ENCODE measurements around the gene PIAS1. TPM values are rescaled to one million over a fixed set of nuclear protein-coding genes. Genes with fewer than 3 reads are reported as not detected.
"Not testable (repeated sequence)": the region's sequence is repeated elsewhere in the genome, so short reads cannot be mapped to it uniquely, and the experiment has no call there.

Gene PIAS1
- 10 to 100 TPM; 41.7 to 53.3 TPM for total RNA-seq

GRCh38 chr15:68053701-68054627 is at the start of gene PIAS1:
Gene PIAS1, plus strand, starts transcription at chr15:68054315. Its CDS starts 12 bp downstream, at chr15:68054327.
- Mint-ChIP-seq H3K36me3 (ENCODE audit: low read depth) (peaks cover 21% of the 10 kb centered on the region), H3K9me3 (peaks cover 5% of the 10 kb centered on the region), H3K27ac (peak within 1 kb of the TSS; percentile 95), H3K27me3 (peaks cover 10% of the 10 kb centered on the region), H3K4me3 (peak within 1 kb of the TSS; percentile 93), H3K4me1 (peaks cover 39% of the 10 kb centered on the region)
- peak; percentile 95 for DNase-seq
- ChIA-PET CTCF (interaction anchor here (0.6 kb wide), 1 partner anchor 115 kb away, joined by 4 read pairs; no protein-coding TSS in a partner anchor), POLR2A (no interaction called here)

GRCh38 chr15:68007642-68008041 is 46.5 kb upstream of the PIAS1 start:
- DNase-seq; H3K4me3 Mint-ChIP-seq; POLR2A ChIA-PET; H3K36me3 Mint-ChIP-seq (ENCODE audit: low read depth); H3K27ac Mint-ChIP-seq; H3K4me1 Mint-ChIP-seq; CTCF ChIA-PET; H3K27me3 Mint-ChIP-seq: not testable (repeated sequence)
- H3K9me3 Mint-ChIP-seq = peaks cover 15% of the 10 kb centered on the region

GRCh38 chr15:68010361-68011153 is 43.6 kb upstream of the PIAS1 start:
- peaks cover 5% of the 10 kb centered on the region for H3K27me3 Mint-ChIP-seq
- peaks cover 15% of the 10 kb centered on the region for H3K9me3 Mint-ChIP-seq
- no peak for DNase-seq
- H3K27ac Mint-ChIP-seq = no peak overlapping the region
- H3K4me3 Mint-ChIP-seq = no peak overlapping the region
- H3K36me3 Mint-ChIP-seq (ENCODE audit: low read depth) = no peaks in the 10 kb centered on the region
- ChIA-PET CTCF (interaction anchor here (0.9 kb wide), 1 partner anchor 12 kb away, joined by 3 read pairs; no protein-coding TSS in a partner anchor), POLR2A (no interaction called here)
- no peaks in the 10 kb centered on the region for H3K4me1 Mint-ChIP-seq

DNA sequence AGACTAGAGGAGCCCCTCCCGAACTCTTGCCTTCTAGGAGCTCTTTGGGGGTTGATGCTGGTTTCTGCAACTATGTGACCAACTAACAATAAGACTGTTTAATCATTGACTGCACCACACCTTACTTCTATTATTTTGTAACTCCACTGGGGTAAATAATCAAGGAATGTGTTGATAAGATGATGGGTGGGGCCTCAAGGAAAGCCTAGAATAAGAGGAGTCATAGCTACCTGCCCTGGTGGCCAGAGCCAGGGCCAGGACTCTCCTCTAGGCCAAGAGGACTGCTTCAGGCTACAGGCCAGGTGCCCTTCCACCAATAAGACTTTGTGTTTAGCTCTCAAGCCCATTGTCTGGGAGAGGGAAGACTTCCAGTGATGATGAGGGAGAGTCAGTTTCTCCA is 41.2 kb upstream of the PIAS1 start:
- Mint-ChIP-seq H3K4me1 (no peaks in the 10 kb centered on the region), H3K27ac (no peak overlapping the region), H3K27me3 (peaks cover 5% of the 10 kb centered on the region), H3K9me3 (peaks cover 4% of the 10 kb centered on the region), H3K36me3 (ENCODE audit: low read depth) (no peaks in the 10 kb centered on the region), H3K4me3 (no peak overlapping the region)
- POLR2A ChIA-PET = no interaction called here
- DNase-seq = no peak
- CTCF ChIA-PET = interaction anchor here (0.7 kb wide), 1 partner anchor 17 kb away, joined by 3 read pairs; no protein-coding TSS in a partner anchor

- peaks cover 2% of the 10 kb centered on the region for H3K4me1 Mint-ChIP-seq
- no peaks in the 10 kb centered on the region for H3K9me3 Mint-ChIP-seq
- no peak overlapping the region for H3K4me3 Mint-ChIP-seq
- no peaks in the 10 kb centered on the region for H3K36me3 Mint-ChIP-seq (ENCODE audit: low read depth)
- CTCF ChIA-PET = no interaction called here
- no peak for DNase-seq
- POLR2A ChIA-PET = no interaction called here
- peaks cover 3% of the 10 kb centered on the region for H3K27me3 Mint-ChIP-seq
- H3K27ac Mint-ChIP-seq = no peak overlapping the region
Measured at GRCh38 chr15:68014219-68014618, 39.9 kb upstream of the PIAS1 start.

- Mint-ChIP-seq H3K27me3 (peaks cover 3% of the 10 kb centered on the region), H3K4me3 (no peak overlapping the region), H3K27ac (no peak overlapping the region), H3K9me3 (no peaks in the 10 kb centered on the region), H3K36me3 (ENCODE audit: low read depth) (no peaks in the 10 kb centered on the region), H3K4me1 (peaks cover 2% of the 10 kb centered on the region)
- CTCF ChIA-PET = no interaction called here
- POLR2A ChIA-PET = no interaction called here
- no peak for DNase-seq
Measured at GRCh38 chr15:68015244-68015643, 38.9 kb upstream of the PIAS1 start.

DNA sequence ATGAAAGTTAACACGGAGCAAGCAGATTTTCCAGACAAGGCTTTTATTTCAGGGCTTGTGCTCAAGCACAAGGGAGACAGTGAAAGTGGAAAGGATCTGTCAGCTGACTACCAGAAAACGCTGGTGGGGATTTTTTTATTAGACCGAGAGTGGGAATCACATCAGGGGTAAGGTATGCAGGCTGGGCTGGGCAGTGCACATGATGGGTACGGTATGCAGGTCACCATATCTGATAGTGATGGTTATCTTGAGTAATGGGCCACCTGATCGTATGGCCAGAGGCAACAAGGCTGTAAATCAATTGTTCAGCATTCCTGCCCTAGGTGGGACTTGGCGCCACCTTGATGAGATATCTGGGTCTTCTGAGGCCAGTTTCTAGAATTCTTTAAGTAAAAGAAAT is 36.9 kb upstream of the PIAS1 start:
- ChIA-PET CTCF (no interaction called here), POLR2A (no interaction called here)
- Mint-ChIP-seq H3K4me3 (no peak overlapping the region), H3K27me3 (peaks cover 3% of the 10 kb centered on the region), H3K27ac (no peak overlapping the region), H3K36me3 (ENCODE audit: low read depth) (no peaks in the 10 kb centered on the region), H3K4me1 (peaks cover 2% of the 10 kb centered on the region), H3K9me3 (no peaks in the 10 kb centered on the region)
- DNase-seq = no peak

DNA sequence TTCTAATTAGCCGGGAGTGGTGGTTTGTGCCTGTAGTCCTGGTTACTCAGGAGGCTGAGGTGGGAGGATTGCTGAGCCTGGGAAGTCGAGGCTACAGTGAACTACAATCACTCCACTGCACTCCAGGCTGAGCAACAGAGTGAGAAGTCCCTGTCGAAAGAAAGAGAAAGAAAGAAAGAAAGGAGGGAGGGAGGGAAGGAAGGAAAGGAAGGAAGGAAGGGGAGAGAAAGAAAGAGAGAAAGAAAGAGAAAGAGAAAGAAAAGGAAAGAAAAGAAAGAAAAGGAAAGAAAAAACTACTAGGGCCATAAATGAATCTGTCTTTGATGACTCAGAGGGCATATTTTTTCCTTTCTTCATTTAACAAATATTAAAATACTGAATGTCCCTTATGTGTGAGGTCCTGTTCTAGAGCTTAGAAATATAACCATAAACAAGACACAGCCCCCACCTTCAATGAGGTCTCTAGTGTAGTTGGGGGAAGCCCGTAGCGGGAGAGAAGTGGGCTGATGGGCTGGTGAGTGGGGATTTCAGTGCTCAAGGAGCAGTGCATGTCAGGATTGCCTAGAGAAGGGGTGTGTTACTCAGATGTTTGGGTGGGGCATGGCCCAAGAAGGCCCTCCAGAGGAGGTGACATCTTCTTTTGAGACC is 35.2 kb upstream of the PIAS1 start:
- no peak for DNase-seq
- no peak overlapping the region for H3K4me3 Mint-ChIP-seq
- no peaks in the 10 kb centered on the region for H3K9me3 Mint-ChIP-seq
- POLR2A ChIA-PET = no interaction called here
- CTCF ChIA-PET = no interaction called here
- no peaks in the 10 kb centered on the region for H3K27me3 Mint-ChIP-seq
- H3K36me3 Mint-ChIP-seq (ENCODE audit: low read depth) = no peaks in the 10 kb centered on the region
- H3K27ac Mint-ChIP-seq = no peak overlapping the region
- peaks cover 2% of the 10 kb centered on the region for H3K4me1 Mint-ChIP-seq

- POLR2A ChIA-PET = no interaction called here
- no peak overlapping the region for H3K4me3 Mint-ChIP-seq
Measured at GRCh38 chr15:68019814-68020525, 34.1 kb upstream of the PIAS1 start.

DNA sequence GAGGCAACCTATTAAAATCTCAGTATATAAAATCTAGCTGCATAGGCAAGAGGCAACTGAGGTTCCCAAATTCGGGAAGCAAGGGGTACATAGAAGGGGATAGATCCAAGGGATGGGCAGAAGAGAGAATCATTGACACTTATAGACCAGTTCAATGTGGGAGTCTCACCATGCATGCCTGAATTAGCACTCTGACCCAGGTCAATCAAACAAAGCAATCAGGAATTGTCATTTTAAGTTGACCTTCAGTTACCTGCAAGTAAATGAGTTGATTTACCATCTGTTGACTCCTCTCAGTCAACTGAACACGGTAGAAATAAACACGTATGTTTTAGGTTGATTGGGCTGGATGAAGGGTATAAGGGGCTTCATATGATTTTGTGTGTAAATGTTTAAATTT is 33.4 kb upstream of the PIAS1 start:
- H3K4me1 Mint-ChIP-seq = peaks cover 2% of the 10 kb centered on the region
- DNase-seq = no peak
- H3K27ac Mint-ChIP-seq = no peak overlapping the region
- H3K4me3 Mint-ChIP-seq = no peak overlapping the region
- no peaks in the 10 kb centered on the region for H3K27me3 Mint-ChIP-seq
- H3K36me3 Mint-ChIP-seq (ENCODE audit: low read depth) = no peaks in the 10 kb centered on the region
- ChIA-PET CTCF (interaction anchor here (1.2 kb wide), 1 partner anchor 15 kb away, joined by 3 read pairs; no protein-coding TSS in a partner anchor), POLR2A (no interaction called here)
- no peaks in the 10 kb centered on the region for H3K9me3 Mint-ChIP-seq

More at GRCh38 chr15:68019814-68020525, 34.1 kb upstream of the PIAS1 start:
- DNase-seq = no peak
- no peaks in the 10 kb centered on the region for H3K9me3 Mint-ChIP-seq
- CTCF ChIA-PET = interaction anchor here (1.2 kb wide), 1 partner anchor 14 kb away, joined by 3 read pairs; no protein-coding TSS in a partner anchor
- H3K27me3 Mint-ChIP-seq = no peaks in the 10 kb centered on the region
- peaks cover 2% of the 10 kb centered on the region for H3K4me1 Mint-ChIP-seq
- H3K27ac Mint-ChIP-seq = no peak overlapping the region
- H3K36me3 Mint-ChIP-seq (ENCODE audit: low read depth) = no peaks in the 10 kb centered on the region

- no peaks in the 10 kb centered on the region for H3K9me3 Mint-ChIP-seq
- H3K4me3 Mint-ChIP-seq = no peak overlapping the region
- ChIA-PET CTCF (no interaction called here), POLR2A (no interaction called here)
- H3K27ac Mint-ChIP-seq = no peak overlapping the region
- peaks cover 2% of the 10 kb centered on the region for H3K4me1 Mint-ChIP-seq
- no peaks in the 10 kb centered on the region for H3K36me3 Mint-ChIP-seq (ENCODE audit: low read depth)
- H3K27me3 Mint-ChIP-seq = no peaks in the 10 kb centered on the region
- no peak for DNase-seq
Measured at GRCh38 chr15:68022061-68022460, 32.1 kb upstream of the PIAS1 start.

DNA sequence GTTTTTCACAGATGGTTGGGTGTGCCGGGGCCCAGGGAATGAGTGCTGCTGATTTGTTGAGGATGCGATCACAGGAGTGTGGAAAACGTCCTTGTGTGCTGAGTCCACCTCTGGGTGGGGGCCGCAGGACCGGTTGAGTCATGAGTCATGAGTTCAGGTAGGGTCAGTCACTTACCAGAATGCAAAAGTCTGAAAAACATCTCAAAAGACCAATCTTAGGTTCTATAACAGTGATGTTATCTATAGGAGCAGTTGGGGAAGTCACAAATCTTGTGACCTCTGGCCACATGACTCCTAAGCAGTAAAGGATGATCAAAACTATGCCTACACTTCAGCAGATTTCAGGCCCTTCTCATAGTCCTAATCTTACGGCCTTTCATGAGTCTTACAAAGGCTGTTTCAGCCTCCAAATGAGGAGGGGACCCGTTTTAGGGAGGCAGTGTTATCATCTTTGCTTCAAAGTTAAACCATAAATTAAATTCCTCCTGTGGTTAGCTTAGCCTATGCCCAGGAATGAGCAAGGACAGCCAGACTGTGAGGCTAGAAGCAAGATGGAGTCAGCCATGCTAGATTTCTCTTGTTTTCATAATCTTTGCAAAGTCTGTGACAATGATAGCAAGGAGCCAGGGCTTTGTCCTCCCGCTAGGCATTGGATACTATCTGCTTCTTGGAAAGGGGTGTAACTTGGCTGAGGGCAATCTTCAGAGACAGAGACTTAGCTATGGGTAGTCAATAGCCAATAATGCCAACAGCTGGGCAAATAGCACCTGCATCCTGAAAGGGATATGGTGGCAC is 30.6 kb upstream of the PIAS1 start:
- POLR2A ChIA-PET = no interaction called here
- Mint-ChIP-seq H3K36me3 (ENCODE audit: low read depth) (no peaks in the 10 kb centered on the region), H3K4me3 (no peak overlapping the region), H3K27me3 (no peaks in the 10 kb centered on the region), H3K4me1 (peaks cover 2% of the 10 kb centered on the region), H3K9me3 (no peaks in the 10 kb centered on the region), H3K27ac (no peak overlapping the region)
- CTCF ChIA-PET = no interaction called here
- DNase-seq = no peak
